ENCODE results near the gene POU2AF1. TPM values are rescaled to one million over a fixed set of nuclear protein-coding genes. Genes with fewer than 3 reads are reported as not detected.

The POU2AF1 gene
- total and polyA plus RNA-seq, 2 of the 8 experiments (the other 6 are each of a cell fraction or from before 2014, with no cell fraction given), result not detected

DNA sequence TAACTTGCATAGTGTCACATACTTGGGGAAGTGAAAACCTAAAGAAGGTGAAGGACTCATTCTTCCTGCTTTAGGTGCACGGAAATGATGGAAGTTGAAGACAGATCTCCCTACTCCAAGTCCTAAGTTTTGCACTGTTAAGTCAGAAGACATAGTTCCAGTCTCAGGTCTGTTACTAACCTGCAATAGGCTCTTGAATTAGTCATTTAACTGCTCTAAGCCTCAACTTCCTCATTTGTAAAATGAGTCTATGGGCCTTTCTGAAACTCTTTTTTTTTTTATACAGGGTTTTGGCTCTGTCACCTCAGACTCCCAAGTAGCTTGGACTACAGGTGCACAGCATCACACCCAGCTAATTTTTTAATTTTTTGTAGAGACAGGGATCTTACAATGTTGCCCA is 30.8 kb upstream of the POU2AF1 start:
- 96% methylated on average over 1 of the region's 1 CpG; no CpG with 5 or more reads in 1 of the 2 experiments for WGBS, 2 experiments (ENCODE audit: extremely low coverage in 1 of 2, insufficient coverage in 1 of 2, insufficient read length in 1 of 2, insufficient replicate concordance in 2 of 2, low coverage in 1 of 2, low lambda C conversion rate in 2 of 2, missing lambda C conversion rate in 1 of 2)
- Histone ChIP-seq H2BK5ac (ENCODE audit: low read depth, low read length) (no peak overlapping the region), H2BK15ac (ENCODE audit: low read length) (no peak overlapping the region), H2BK20ac (ENCODE audit: low read length) (no peak overlapping the region), H3K23ac (ENCODE audit: insufficient read length) (no peak overlapping the region), H3K56ac (replicated peaks; ENCODE audit: insufficient read length, low read depth, low read length) (no peak overlapping the region), H4K8ac (ENCODE audit: extremely low read depth, insufficient read depth, low read length) (no peak overlapping the region), H2AK5ac (ENCODE audit: low read depth, low read length) (no peak overlapping the region), H3K4ac (replicated peaks; ENCODE audit: insufficient read length, low read depth, low read length) (no peak overlapping the region), H3K79me1 (ENCODE audit: low read depth, low read length) (no peaks in the 10 kb centered on the region), H2BK120ac (replicated peaks; ENCODE audit: low read depth, low read length) (no peak overlapping the region), H3K9ac (replicated peaks in 1 of 4; ENCODE audit: extremely low read depth in 1 of 4, low read depth in 3 of 4, low read length in 3 of 4) (no peak overlapping the region), H3K4me1 (replicated peaks in 1 of 4; ENCODE audit: control insufficient read depth in 3 of 4, insufficient read depth in 4 of 4, low read length in 3 of 4) (no peaks in the 10 kb centered on the region), H2AFZ (ENCODE audit: low read length) (no peak overlapping the region), H3K27me3 (replicated peaks in 1 of 4; ENCODE audit: control insufficient read depth in 3 of 4, extremely low read depth in 1 of 4, insufficient read depth in 3 of 4, low read length in 3 of 4) (no peaks in the 10 kb centered on the region; a peak in 1 of 7 replicates), H2BK12ac (ENCODE audit: low read depth, low read length) (no peak overlapping the region), H3K4me2 (ENCODE audit: insufficient read depth in 1 of 2, low read depth in 2 of 2, low read length in 2 of 2) (no peak overlapping the region), H3K36me3 (ENCODE audit: control insufficient read depth in 2 of 4, insufficient read depth in 4 of 4, low read length in 3 of 4) (no peaks in the 10 kb centered on the region), H4K91ac (replicated peaks; ENCODE audit: insufficient read length, low read length) (no peak overlapping the region), H4K5ac (ENCODE audit: insufficient read length, low read depth, low read length) (no peak overlapping the region), H3K9me3 (ENCODE audit: insufficient read depth in 2 of 2, low read depth in 1 of 2, low read length in 1 of 2) (no peaks in the 10 kb centered on the region), H3K79me2 (ENCODE audit: control insufficient read depth in 1 of 2, insufficient read depth in 2 of 2, low read length in 2 of 2) (no peaks in the 10 kb centered on the region), H3K23me2 (ENCODE audit: low read depth, low read length) (no peaks in the 10 kb centered on the region), H4K20me1 (replicated peaks in 1 of 2; ENCODE audit: control insufficient read depth in 1 of 2, insufficient read depth in 2 of 2, low read length in 2 of 2) (no peaks in the 10 kb centered on the region), H3K14ac (ENCODE audit: insufficient read length) (no peak overlapping the region), H3K27ac (ENCODE audit: low read depth, low read length) (no peak overlapping the region), H3K4me3 (ENCODE audit: extremely low read depth in 1 of 4, insufficient read depth in 2 of 4, low read depth in 3 of 4, low read length in 4 of 4) (no peak overlapping the region), H3K18ac (ENCODE audit: extremely low read depth, low read length) (no peak overlapping the region)
- FAIRE-seq (no peak), DNase-seq (ENCODE audit: low read depth in 1 of 2, low spot score in 2 of 2) (no peak)
- CTCF ChIA-PET (ENCODE audit: partially characterized antibody), result interaction anchor here (1.2 to 15.4 kb wide), 3 partner anchors 13 to 126 kb away, joined by 4 to 137 read pairs (median 7); no protein-coding TSS in a partner anchor
- TF ChIP-seq ZNF274 (IDR thresholded peaks at IDR 0.05; ENCODE audit: borderline replicate concordance, extremely low read depth, low read length) (no peak), SAP30 (IDR thresholded peaks at IDR 0.05; ENCODE audit: insufficient read depth, insufficient replicate concordance, low read length) (no peak), TAF7 (optimal IDR thresholded peaks at IDR 0.05; ENCODE audit: borderline replicate concordance, low read depth, low read length) (no peak)
- POLR2A ChIA-PET (ENCODE audit: partially characterized antibody), result no interaction called here

Measured in H1 (cell line).